SK-N-SH (cell line): ENCODE data around the gene ZNF346. TPM values are rescaled to one million over a fixed set of nuclear protein-coding genes. Genes with fewer than 3 reads are reported as not detected.

Experiments used
- CTCF ChIA-PET: fragments of 300-600, 350-600 bp; formaldehyde crosslinking; extraction: SDS; loops from one replicate; lab custom pipeline; 2021; lab: Yijun Ruan, JAX
- POLR2A ChIA-PET: fragments of 350-600 bp; sonication (Branson Sonifier 250); formaldehyde crosslinking; extraction: SDS; loops from one replicate; lab custom pipeline; 2020; ENCODE audit warnings: antibody characterized with exemption, inconsistent platforms; lab: Yijun Ruan, JAX
- DNase-seq: peaks from one replicate; pipeline ENCODE4 v3.0.0; 2012
- H2AFZ ChIP-seq: fragments of 200-600 bp; sonication (generic); 2 replicates; pipeline ENCODE4 v1.8.1; 2016; ENCODE audit warnings: antibody characterized with exemption, mild to moderate bottlenecking, low read depth
- H3F3A ChIP-seq: fragments of 200-600 bp; sonication (generic); replicated peaks from 2 replicates; pipeline ENCODE3; 2016; ENCODE audit warnings: antibody characterized with exemption, mild to moderate bottlenecking; ENCODE audit not compliant: insufficient read depth
- H3K27ac ChIP-seq, 2 experiments: fragments of 200-500 bp in 1 of 2; fragments of 200-600 bp in 1 of 2; sonication (Bioruptor generic) in 1 of 2; sonication (generic), shearing (Covaris generic) in 1 of 2; 2 replicates each; pipeline versions ENCODE4 v1.5.1 to v1.6.1; 2014 to 2016; ENCODE audit warnings: low read depth in 2 of 2, inconsistent platforms in 1 of 2, low read length in 1 of 2, mild to moderate bottlenecking in 1 of 2, mixed read lengths in 1 of 2
- H3K27me3 ChIP-seq: fragments of 200-600 bp; sonication (generic), shearing (Covaris generic); 2 replicates; pipeline ENCODE4 v1.6.1; 2016; ENCODE audit warnings: mixed run types; ENCODE audit not compliant: insufficient read depth
- H3K36me3 ChIP-seq, 2 experiments: fragments of 200-500 bp in 1 of 2; fragments of 200-600 bp in 1 of 2; sonication (Bioruptor generic) in 1 of 2; sonication (generic) in 1 of 2; replicated peaks in 1 of 2; 2 replicates each; pipeline versions ENCODE3 to v1.5.1; 2014 to 2016; ENCODE audit warnings: low read length in 1 of 2, mild to moderate bottlenecking in 1 of 2; ENCODE audit not compliant: insufficient read depth in 2 of 2, control insufficient read depth in 1 of 2
- H3K4me1 ChIP-seq, 2 experiments: fragments of 200-500 bp in 1 of 2; fragments of 200-600 bp in 1 of 2; sonication (Bioruptor generic) in 1 of 2; sonication (generic), shearing (Covaris generic) in 1 of 2; 2 replicates each; pipeline versions ENCODE4 v1.5.1 to v1.6.1; 2014 to 2016; ENCODE audit warnings: low read depth in 1 of 2, low read length in 1 of 2, mixed run types in 1 of 2; ENCODE audit not compliant: insufficient read depth in 2 of 2, control insufficient read depth in 1 of 2
- H3K4me2 ChIP-seq: fragments of 200-600 bp; sonication (generic), shearing (Covaris generic); 2 replicates; pipeline ENCODE4 v1.6.1; 2017; ENCODE audit warnings: mixed run types
- H3K4me3 ChIP-seq, 2 experiments: fragments of 200-500 bp in 1 of 2; fragments of 200-600 bp in 1 of 2; sonication (Bioruptor generic) in 1 of 2; sonication (generic), shearing (Covaris generic) in 1 of 2; 2 replicates each; pipeline versions ENCODE4 v1.5.1 to v1.8.1; 2014 to 2016; ENCODE audit warnings: low read depth in 2 of 2, inconsistent platforms in 1 of 2, low read length in 1 of 2, mild to moderate bottlenecking in 1 of 2, mixed read lengths in 1 of 2, moderate library complexity in 1 of 2
- H3K79me2 ChIP-seq: fragments of 200-600 bp; sonication (generic); 2 replicates; pipeline ENCODE4 v1.8.1; 2017; ENCODE audit warnings: mild to moderate bottlenecking; ENCODE audit not compliant: insufficient read depth
- H3K9ac ChIP-seq: fragments of 200-600 bp; sonication (generic); 2 replicates; pipeline ENCODE4 v1.6.1; 2017; ENCODE audit warnings: mixed run types
- H3K9me2 ChIP-seq: fragments of 200-600 bp; sonication (generic); 2 replicates; pipeline ENCODE4 v1.6.1; 2017; ENCODE audit warnings: mixed run types
- H3K9me3 ChIP-seq: fragments of 200-600 bp; sonication (generic); 2 replicates; pipeline ENCODE4 v1.6.1; 2017; ENCODE audit warnings: mixed run types, mild to moderate bottlenecking, moderate library complexity
- H4K20me1 ChIP-seq: fragments of 200-600 bp; sonication (generic); 2 replicates; pipeline ENCODE4 v1.6.1; 2017; ENCODE audit warnings: mild to moderate bottlenecking, mixed run types; ENCODE audit not compliant: insufficient read depth
- CTCF ChIP-seq: fragments of 200-600 bp; sonication (generic); IDR thresholded peaks from 2 replicates; pipeline ENCODE4 v1.6.1; 2017; ENCODE audit warnings: antibody characterized with exemption, mild to moderate bottlenecking, moderate library complexity
- FOXJ3 ChIP-seq: sonication (generic); formaldehyde crosslinking; IDR thresholded peaks from 2 replicates; pipeline ENCODE4 v1.5.1; 2020; ENCODE audit warnings: mild to moderate bottlenecking, missing genetic modification reagents
- FOXM1 ChIP-seq: IDR thresholded peaks from 2 replicates; pipeline ENCODE4 v1.4.0; 2012; ENCODE audit warnings: low read depth, mild to moderate bottlenecking
- GABPA ChIP-seq: IDR thresholded peaks from 2 replicates; pipeline ENCODE4 v1.4.0; 2012; ENCODE audit warnings: low read depth, mild to moderate bottlenecking
- JUND ChIP-seq: IDR thresholded peaks from 2 replicates; pipeline ENCODE4 v1.4.0; 2012
- MEF2A ChIP-seq: IDR thresholded peaks from 2 replicates; pipeline ENCODE4 v1.4.0; 2012; ENCODE audit warnings: low read depth, borderline replicate concordance
- PBX3 ChIP-seq: IDR thresholded peaks from 2 replicates; pipeline ENCODE4; 2012
- POLR2AphosphoS5 ChIP-seq: IDR thresholded peaks from 2 replicates; pipeline ENCODE4 v1.6.1; 2012; ENCODE audit warnings: low read depth, low read length
- RAD21 ChIP-seq: IDR thresholded peaks from 2 replicates; pipeline ENCODE4 v1.6.1; 2012; ENCODE audit warnings: mild to moderate bottlenecking, low read length
- SMC3 ChIP-seq: IDR thresholded peaks from 2 replicates; pipeline ENCODE4 v1.6.1; 2012; ENCODE audit warnings: low read depth, low read length, improper control_type of control experiment
- TAF1 ChIP-seq: IDR thresholded peaks from 2 replicates; pipeline ENCODE4 v1.6.1; 2012; ENCODE audit warnings: low read depth, mild to moderate bottlenecking, low read length, moderate library complexity, borderline replicate concordance
- USF1 ChIP-seq: IDR thresholded peaks from 2 replicates; pipeline ENCODE4 v1.4.0; 2012; ENCODE audit warnings: low read depth, borderline replicate concordance
- USF2 ChIP-seq: fragments of 150-350 bp; IDR thresholded peaks from 2 replicates; pipeline ENCODE4 v1.6.1; 2017; ENCODE audit warnings: antibody characterized with exemption, low read length, low read depth, borderline replicate concordance
- ZBTB33 ChIP-seq: IDR thresholded peaks from 2 replicates; pipeline ENCODE4 v1.4.0; 2012; ENCODE audit warnings: low read depth, borderline replicate concordance
- WGBS: methylation state at CpG from one replicate; pipeline ENCODE4 v1.1.6; 2017; ENCODE audit warnings: low lambda C conversion rate; 5-methylcytosine and 5-hydroxymethylcytosine counted together
- polyA plus RNA-seq, 3 experiments: library from polyadenylated mRNA; depleted of rRNA; stranded (reverse); fragments of >200 nt; gene quantifications; 2 replicates each; pipeline ENCODE4 v1.2.3, GENCODE V29; 2012

Gene ZNF346
- polyA plus RNA-seq, 1 of the 3 experiments (the other 2 are of a cell fraction), result 15.1 TPM

GRCh38 chr5:177003649-177004048, 18.8 kb upstream of the ZNF346 start:
- 89% methylated on average over 4 of the region's 5 CpGs for WGBS
- POLR2A ChIA-PET, result interaction anchor here (0.8 kb wide), 1 partner anchor 19 kb away, joined by 3 read pairs; no protein-coding TSS in a partner anchor
- Histone ChIP-seq H3K27me3 (no peaks in the 10 kb centered on the region), H3K36me3 (peaks cover 0 to 10% of the 10 kb centered on the region in 2 experiments)
- TF ChIP-seq ZBTB33 (no peak), FOXM1 (no peak), RAD21 (no peak), USF2 (no peak), SMC3 (no peak), JUND (no peak), PBX3 (no peak), USF1 (no peak), CTCF (no peak), GABPA (no peak), TAF1 (no peak), MEF2A (no peak), POLR2AphosphoS5 (no peak), FOXJ3 (CRISPR knock-in tag) (no peak)
- TF ChIP-seq, all 33 proteins: peak for 0
- DNase-seq, result no peak
- no peak overlapping the region for H3K4me3 ChIP-seq
- no peaks in the 10 kb centered on the region for H3K9me3 ChIP-seq
- no peaks in the 10 kb centered on the region for H3F3A ChIP-seq
- H3K4me2 ChIP-seq, result no peak overlapping the region
- H3K9ac ChIP-seq, result no peak overlapping the region
- peaks cover 78% of the 10 kb centered on the region for H3K79me2 ChIP-seq
- no peak overlapping the region for H2AFZ ChIP-seq
- no peak overlapping the region for H3K27ac ChIP-seq
- no peaks in the 10 kb centered on the region for H3K9me2 ChIP-seq
- H3K4me1 ChIP-seq, result peaks cover 8% of the 10 kb centered on the region in 2 experiments; a peak in 3 of 4 replicates
- CTCF ChIA-PET, result interaction anchor here (1.0 to 5.2 kb wide), 4 partner anchors 11 to 343 kb away, joined by 3 to 21 read pairs (median 4); no protein-coding TSS in a partner anchor
- peaks cover 64% of the 10 kb centered on the region for H4K20me1 ChIP-seq
